ENCODE measurements around the gene SLC22A17. TPM values are rescaled to one million over a fixed set of nuclear protein-coding genes. Genes with fewer than 3 reads are reported as not detected.

The SLC22A17 gene
- total and polyA plus RNA-seq, 9 of the 15 experiments (the other 6 are each of a cell fraction or from before 2014, with no cell fraction given), result 0.07 to 0.09 TPM; not detected in 7

GRCh38 chr14:23379366-23380196, 26.9 kb upstream of the SLC22A17 start (continued):
- no peak for TF ChIP-seq ZNF561 (CRISPR knock-in tag; conservative IDR thresholded peaks at IDR 0.05)
- TF ChIP-seq HNRNPUL1 (IDR thresholded peaks at IDR 0.05; ENCODE audit: low read length), result no peak
- TF ChIP-seq DIDO1 (tag; IDR thresholded peaks at IDR 0.05; ENCODE audit: low read depth), result no peak
- no peak for TF ChIP-seq ILK (tag; IDR thresholded peaks at IDR 0.05; ENCODE audit: borderline replicate concordance, low read depth)
- no peak for TF ChIP-seq CREB3L1 (IDR thresholded peaks at IDR 0.05; ENCODE audit: borderline replicate concordance, low read depth)
- no peak for TF ChIP-seq ZNF830 (CRISPR knock-in tag; IDR thresholded peaks at IDR 0.05)
- no peak for TF ChIP-seq ZSCAN29 (IDR thresholded peaks at IDR 0.05)
- TF ChIP-seq CREM (IDR thresholded peaks at IDR 0.05; ENCODE audit: low read depth), result 0 out of 2 replicates have a peak, but pooled peaks have one; percentile 40
- no peak for TF ChIP-seq ZFP36 (IDR thresholded peaks at IDR 0.05; ENCODE audit: low read depth, low read length, partially characterized antibody)
- TF ChIP-seq ZNF407 (IDR thresholded peaks at IDR 0.05; ENCODE audit: low read depth), result no peak
- TF ChIP-seq TAF1 (IDR thresholded peaks at IDR 0.05; ENCODE audit: control insufficient read depth, extremely low read depth, insufficient read depth, low read length, severe bottlenecking), result no peak
- no peak for TF ChIP-seq JUNB (CRISPR knock-in tag; conservative IDR thresholded peaks at IDR 0.05)
- 0 out of 4 replicates have a peak, but pooled peaks of 1 of the 2 experiments have one; percentile 18 for TF ChIP-seq MAZ (CRISPR knock-in tag; conservative IDR thresholded peaks at IDR 0.05 in 1 of 2, IDR thresholded peaks at IDR 0.05 in 1 of 2)
- TF ChIP-seq TFAP4 (CRISPR knock-in tag; IDR thresholded peaks at IDR 0.05; ENCODE audit: borderline replicate concordance), result peak; percentile 59; the same call in 1 of the 2 replicates
- no peak for TF ChIP-seq TBP (optimal IDR thresholded peaks at IDR 0.05; ENCODE audit: low read depth, low read length)
